Measurements from ENCODE around the gene TBC1D9. TPM values are rescaled to one million over a fixed set of nuclear protein-coding genes. Genes with fewer than 3 reads are reported as not detected.

Gene TBC1D9
- total RNA-seq, 1 experiment from 2014 or later: 12.5 TPM

GRCh38 chr4:140757232-140757630 lies 1.0 kb upstream of the TBC1D9 start:
- no peaks in the 10 kb centered on the region for H3K9me3 Mint-ChIP-seq (ENCODE audit: unreplicated experiment)
- no peak for DNase-seq
- intact Hi-C loops (cut with micrococcal nuclease; ENCODE audit: unreplicated experiment): loop anchor here (2.0 to 10.0 kb wide), 4 partner anchors 28 to 382 kb away; partner anchors contain the start of gene SCOC
- H3K27ac Mint-ChIP-seq (ENCODE audit: unreplicated experiment): peak overlapping the region; percentile 53
- ChIA-PET CTCF (interaction anchor here (1.4 to 2.0 kb wide), 2 partner anchors 14 to 162 kb away, joined by 4 to 16 read pairs; no protein-coding TSS in a partner anchor), POLR2A (interaction anchor here (1.4 kb wide), 1 partner anchor 8 kb away, joined by 5 read pairs; no protein-coding TSS in a partner anchor)
- H3K4me1 Mint-ChIP-seq (ENCODE audit: low read depth, unreplicated experiment): no peaks in the 10 kb centered on the region
- TSS peak; percentile 78 for BruUV-seq (replicated peaks)
- H3K4me3 ChIP-seq (ENCODE audit: low read depth, low read length): peak overlapping the region; percentile 83
- no peaks in the 10 kb centered on the region for H3K36me3 Mint-ChIP-seq (ENCODE audit: insufficient read depth, unreplicated experiment)
- H3K27me3 ChIP-seq (replicated peaks; ENCODE audit: control insufficient read depth, insufficient read depth, low read length): no peaks in the 10 kb centered on the region
- H3K9me3 ChIP-seq: no peaks in the 10 kb centered on the region
- H3K4me3 Mint-ChIP-seq (ENCODE audit: unreplicated experiment): peak overlapping the region; percentile 88
- no peak for TF ChIP-seq CTCF (IDR thresholded peaks at IDR 0.05; ENCODE audit: insufficient read depth in 1 of 2, low read depth in 1 of 2, low read length in 1 of 2, severe bottlenecking in 1 of 2, unreplicated experiment in 1 of 2)
- peaks cover 13% of the 10 kb centered on the region for H3K4me1 ChIP-seq
- H3K27me3 Mint-ChIP-seq (ENCODE audit: insufficient read depth, unreplicated experiment): no peaks in the 10 kb centered on the region
- no peaks in the 10 kb centered on the region for H3K36me3 ChIP-seq (ENCODE audit: control insufficient read depth, insufficient read depth, low read length)

GRCh38 chr4:140755774-140756318 lies 339 bp downstream of the TBC1D9 start:
- H3K4me3 ChIP-seq (ENCODE audit: low read depth, low read length): peak overlapping the region; percentile 83
- peak; percentile 48 to 69 for DNase-seq
- POLR2A ChIA-PET: interaction anchor here (0.5 to 1.4 kb wide), 2 partner anchors 9 to 36 kb away, joined by 3 to 5 read pairs; no protein-coding TSS in a partner anchor
- no peaks in the 10 kb centered on the region for H3K27me3 Mint-ChIP-seq (ENCODE audit: insufficient read depth, unreplicated experiment)
- H3K27ac Mint-ChIP-seq (ENCODE audit: unreplicated experiment): peak overlapping the region; percentile 45
- no peaks in the 10 kb centered on the region for H3K27me3 ChIP-seq (replicated peaks; ENCODE audit: control insufficient read depth, insufficient read depth, low read length)
- peaks cover 6% of the 10 kb centered on the region; the same call in 1 of the 2 replicates for H3K4me1 ChIP-seq
- H3K9me3 Mint-ChIP-seq (ENCODE audit: unreplicated experiment): no peaks in the 10 kb centered on the region
- no peaks in the 10 kb centered on the region for H3K36me3 ChIP-seq (ENCODE audit: control insufficient read depth, insufficient read depth, low read length)
- CTCF ChIA-PET: interaction anchor here (0.9 to 2.0 kb wide), 4 partner anchors 13 to 161 kb away, joined by 4 to 16 read pairs (median 4); no protein-coding TSS in a partner anchor
- intact Hi-C loops (cut with micrococcal nuclease; ENCODE audit: unreplicated experiment): loop anchor here (1.0 to 10.0 kb wide), 5 partner anchors 13 to 381 kb away; partner anchors contain the start of gene SCOC
- TF ChIP-seq CTCF (IDR thresholded peaks at IDR 0.05; ENCODE audit: insufficient read depth in 1 of 2, low read depth in 1 of 2, low read length in 1 of 2, severe bottlenecking in 1 of 2, unreplicated experiment in 1 of 2): no peak
- H3K9me3 ChIP-seq: 0 out of 2 replicates have a peak, but pooled peaks cover 3% of the 10 kb centered on the region
- no peaks in the 10 kb centered on the region for H3K4me1 Mint-ChIP-seq (ENCODE audit: low read depth, unreplicated experiment)
- peak overlapping the region; percentile 88 for H3K4me3 Mint-ChIP-seq (ENCODE audit: unreplicated experiment)
- no peaks in the 10 kb centered on the region for H3K36me3 Mint-ChIP-seq (ENCODE audit: insufficient read depth, unreplicated experiment)
- BruUV-seq (replicated peaks): no TSS peak

- no peak for DNase-seq
- Histone ChIP-seq H3K4me1 (peaks cover 6% of the 10 kb centered on the region; the same call in 1 of the 2 replicates), H3K27me3 (replicated peaks; ENCODE audit: control insufficient read depth, insufficient read depth, low read length) (no peaks in the 10 kb centered on the region), H3K4me3 (ENCODE audit: low read depth, low read length) (peak overlapping the region; percentile 83), H3K36me3 (ENCODE audit: control insufficient read depth, insufficient read depth, low read length) (no peaks in the 10 kb centered on the region), H3K9me3 (0 out of 2 replicates have a peak, but pooled peaks cover 3% of the 10 kb centered on the region)
- Mint-ChIP-seq H3K9me3 (ENCODE audit: unreplicated experiment) (no peaks in the 10 kb centered on the region), H3K36me3 (ENCODE audit: insufficient read depth, unreplicated experiment) (no peaks in the 10 kb centered on the region), H3K27me3 (ENCODE audit: insufficient read depth, unreplicated experiment) (no peaks in the 10 kb centered on the region), H3K4me1 (ENCODE audit: low read depth, unreplicated experiment) (no peaks in the 10 kb centered on the region), H3K27ac (ENCODE audit: unreplicated experiment) (peak overlapping the region; percentile 45), H3K4me3 (ENCODE audit: unreplicated experiment) (peak overlapping the region; percentile 88)
- ChIA-PET POLR2A (no interaction called here), CTCF (no interaction called here)
- TSS peak; percentile 47 for BruUV-seq (replicated peaks)
- no peak for TF ChIP-seq CTCF (IDR thresholded peaks at IDR 0.05; ENCODE audit: insufficient read depth in 1 of 2, low read depth in 1 of 2, low read length in 1 of 2, severe bottlenecking in 1 of 2, unreplicated experiment in 1 of 2)
- intact Hi-C loops (cut with micrococcal nuclease; ENCODE audit: unreplicated experiment): loop anchor here (1.0 to 10.0 kb wide), 3 partner anchors 12 to 380 kb away; partner anchors contain the start of gene SCOC
These were observed 1.0 kb downstream of the TBC1D9 start for GRCh38 chr4:140754918-140755773.

Data from Caco-2 (cell line).